GM18870 (cell line): Measurements from ENCODE around the gene HAS3.

Experiments
- ATAC-seq: cut with Tn5 transposase; IDR thresholded peaks from one replicate; pipeline ENCODE4 v1.9.1; 2021; ENCODE audit warnings: moderate library complexity; ENCODE audit not compliant: unreplicated experiment

HAS3 gene

DNA sequence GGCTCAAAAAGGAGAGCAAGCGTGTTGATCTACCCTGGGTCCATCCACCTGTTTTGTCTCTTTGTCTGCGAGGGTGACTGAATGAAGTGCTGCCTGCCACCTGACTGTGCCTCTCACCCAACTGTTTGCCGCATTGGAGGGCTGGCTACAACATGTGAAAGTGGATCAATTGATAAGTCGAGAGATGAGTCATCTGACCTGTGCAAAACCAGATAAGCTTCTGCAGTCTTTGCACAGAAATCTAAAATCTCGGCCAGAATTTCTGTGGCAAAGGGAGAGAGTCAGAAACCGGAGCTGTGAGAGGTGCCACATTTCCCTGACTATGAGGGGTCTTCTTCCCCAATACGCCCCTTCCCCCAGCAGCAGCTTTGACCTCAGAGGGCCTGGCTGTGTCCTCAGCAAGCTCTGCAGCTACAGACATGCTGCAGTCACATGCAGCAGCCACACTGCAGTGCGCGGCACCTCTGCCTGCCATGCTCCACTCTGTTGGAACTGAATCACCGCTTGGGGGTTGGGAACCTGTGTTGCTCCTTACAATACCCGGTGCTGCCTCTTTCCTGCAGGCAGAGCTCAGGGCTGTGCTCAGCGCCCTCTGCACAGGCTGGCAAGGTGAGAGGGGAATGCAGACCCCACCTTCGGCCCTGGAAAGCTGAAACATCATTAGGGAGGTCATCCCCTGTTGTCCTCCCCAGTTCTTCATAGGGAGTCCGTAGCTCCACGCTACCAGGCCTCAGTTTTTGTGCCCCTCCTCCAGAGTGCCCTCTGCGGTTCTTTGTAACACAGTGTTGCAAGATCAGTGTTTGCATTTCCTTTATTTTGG lies 16.2 kb upstream of the HAS3 start:
- no peak for ATAC-seq

DNA sequence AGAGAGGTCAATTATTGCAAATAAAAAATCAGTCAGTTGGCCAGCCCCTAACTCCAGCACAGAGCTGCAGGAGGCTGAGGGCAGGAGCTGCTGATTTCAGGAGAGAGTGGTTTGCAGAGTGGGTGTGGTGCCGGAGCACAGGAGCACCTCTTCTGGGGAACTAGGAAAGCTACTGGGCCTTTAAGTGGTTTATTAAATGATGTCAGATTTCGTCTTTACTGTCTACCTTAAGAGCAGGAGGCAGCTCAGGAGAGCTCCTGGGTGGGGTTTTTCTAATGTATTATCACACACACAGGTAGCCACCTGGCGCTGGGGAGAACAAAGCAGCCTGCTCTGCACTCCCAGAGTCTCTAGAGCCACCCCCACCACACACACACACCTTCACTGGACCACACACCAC lies 11.5 kb upstream of the HAS3 start:
- ATAC-seq: no peak

DNA sequence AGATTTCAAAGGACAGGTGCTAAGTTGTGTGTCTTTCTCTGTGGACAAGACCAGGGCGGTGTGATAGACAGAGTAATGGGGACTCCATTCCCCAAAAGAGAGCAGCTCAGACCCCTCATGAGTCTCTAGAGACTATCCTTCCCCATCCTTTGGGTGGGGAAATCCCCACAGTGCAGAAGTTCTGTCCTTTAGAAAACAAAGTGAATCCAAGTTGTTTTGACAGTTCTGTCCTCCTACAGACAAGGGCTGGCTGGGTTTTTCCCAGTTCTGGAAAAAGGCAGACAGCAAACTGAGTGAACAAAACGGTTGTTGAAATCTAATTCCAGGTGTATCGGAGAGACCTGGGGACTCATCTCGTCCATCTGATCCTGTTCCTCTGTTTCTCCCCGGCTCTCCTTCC lies 11.0 kb upstream of the HAS3 start:
- no peak for ATAC-seq

DNA sequence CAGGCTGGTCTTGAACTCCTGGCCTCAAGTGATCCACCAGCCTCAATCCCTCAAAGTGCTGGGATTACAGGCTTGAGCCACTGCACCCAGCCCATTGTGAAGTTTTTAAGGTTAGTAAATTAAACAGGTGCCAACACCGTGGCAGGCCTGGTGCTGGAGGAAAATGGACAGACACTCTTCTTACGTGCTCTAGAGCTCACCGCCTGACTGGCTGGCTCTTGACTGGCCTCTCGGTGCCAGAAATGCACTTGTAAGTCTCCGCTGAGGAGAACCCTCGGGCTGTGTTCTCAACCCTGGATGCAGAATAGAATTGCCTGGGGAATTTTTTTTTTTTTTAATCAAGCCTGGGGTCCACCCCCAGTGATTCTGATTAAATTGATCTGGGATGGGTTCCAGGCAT lies 10.3 kb upstream of the HAS3 start:
- ATAC-seq: no peak

DNA sequence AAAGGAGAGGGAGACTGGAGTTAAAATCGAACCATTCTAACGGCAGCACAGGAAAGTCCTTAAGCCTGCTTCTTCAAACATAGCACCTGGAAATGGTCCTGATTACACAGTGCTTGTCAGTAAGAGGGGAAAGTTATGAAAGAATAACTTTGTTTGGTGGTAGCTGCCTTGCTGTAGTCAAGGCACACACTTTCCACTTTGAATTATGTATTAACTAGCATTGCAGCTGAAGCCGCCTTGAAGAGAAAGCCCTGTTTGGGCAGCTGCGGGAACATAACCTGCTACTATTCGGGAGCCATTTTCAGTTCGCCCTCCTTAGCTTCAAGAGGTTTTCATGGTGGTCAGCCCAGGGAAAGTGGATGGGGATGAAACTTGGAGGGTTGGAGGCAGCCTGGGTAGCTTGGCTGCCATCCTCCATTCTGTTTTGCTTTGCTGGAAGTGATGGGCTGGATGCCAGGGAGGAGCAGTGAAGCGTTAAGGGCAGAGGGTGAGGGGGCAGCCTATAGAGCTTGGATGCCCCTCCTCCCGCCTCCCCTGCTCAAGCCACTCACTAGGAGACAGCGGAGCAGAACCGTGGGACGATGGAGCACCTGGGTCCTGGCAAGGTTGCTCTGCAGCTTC lies 5.3 kb upstream of the HAS3 start:
- no peak for ATAC-seq

DNA sequence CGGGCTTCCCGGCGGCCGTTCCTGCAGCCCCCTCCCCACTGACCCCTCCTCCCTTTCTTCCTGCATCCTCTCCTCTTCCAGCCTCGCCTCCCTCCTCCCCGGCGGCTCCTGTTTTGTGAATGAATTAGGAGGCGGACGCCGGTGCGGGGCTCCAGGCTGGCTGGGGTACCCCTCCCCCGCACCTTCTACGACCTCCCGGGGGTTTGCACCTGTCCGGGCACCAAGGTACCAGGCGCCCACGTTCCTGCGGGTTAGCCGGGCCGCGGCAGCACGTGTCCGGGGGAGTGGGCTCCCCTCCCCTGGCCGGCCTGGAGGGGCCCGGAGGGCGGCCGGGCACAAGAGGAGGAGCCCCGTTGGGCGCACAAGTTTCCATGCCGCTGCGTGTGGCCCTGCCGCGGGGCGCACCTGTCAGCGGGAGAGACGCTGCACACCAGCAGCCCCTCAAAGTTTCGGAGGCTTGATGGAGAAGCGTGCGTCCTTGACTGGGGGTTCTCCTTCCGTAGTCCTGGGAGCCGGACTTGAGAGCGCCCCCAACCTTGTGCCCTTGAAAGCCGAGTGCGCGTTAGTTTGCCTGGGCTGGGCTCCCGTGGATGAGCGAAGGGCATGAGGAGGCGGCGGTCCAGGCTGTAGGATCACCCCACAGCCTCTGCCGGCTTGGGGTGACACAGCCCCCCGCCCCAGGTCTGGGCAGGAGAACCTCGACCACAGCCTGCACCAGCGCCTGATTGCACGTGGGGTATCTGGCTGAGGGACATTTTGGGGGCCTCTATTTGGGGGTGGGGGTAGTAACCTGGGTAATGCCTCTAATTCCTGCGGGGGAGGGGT lies 1.2 kb downstream of the HAS3 start:
- no peak for ATAC-seq

DNA sequence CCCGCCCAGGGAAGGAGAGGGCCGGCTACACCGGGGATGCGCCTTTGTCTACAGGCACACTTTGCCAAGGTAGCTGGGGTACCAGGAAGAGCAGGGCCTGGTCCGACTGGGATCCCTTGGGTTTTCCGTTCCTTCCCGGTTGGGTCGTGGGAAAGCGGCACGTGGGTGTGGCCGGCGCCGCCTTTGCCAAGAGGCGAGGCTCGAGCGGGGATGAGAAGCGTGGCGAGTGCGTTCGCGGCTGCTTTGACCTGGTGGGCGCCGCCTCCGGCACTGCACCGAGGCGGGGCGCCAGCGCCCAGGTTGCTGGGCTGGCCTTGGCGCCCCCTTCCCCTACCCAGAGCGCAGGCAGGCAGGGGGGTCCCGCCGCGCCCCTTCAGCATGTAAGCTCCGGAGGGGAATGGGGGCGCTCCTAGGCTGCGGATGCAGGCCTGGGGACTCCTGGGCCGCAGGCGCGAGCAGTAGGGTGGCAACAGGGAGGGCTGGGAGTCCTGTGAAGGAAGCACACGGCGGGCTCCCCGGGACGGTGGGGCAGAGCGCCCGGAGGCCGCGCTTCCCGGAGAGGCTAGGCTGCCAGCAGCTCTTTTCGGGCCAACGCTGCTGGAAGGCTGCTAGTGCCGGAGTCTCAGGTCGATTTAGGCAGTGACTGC lies 2.0 kb downstream of the HAS3 start:
- no peak for ATAC-seq

DNA sequence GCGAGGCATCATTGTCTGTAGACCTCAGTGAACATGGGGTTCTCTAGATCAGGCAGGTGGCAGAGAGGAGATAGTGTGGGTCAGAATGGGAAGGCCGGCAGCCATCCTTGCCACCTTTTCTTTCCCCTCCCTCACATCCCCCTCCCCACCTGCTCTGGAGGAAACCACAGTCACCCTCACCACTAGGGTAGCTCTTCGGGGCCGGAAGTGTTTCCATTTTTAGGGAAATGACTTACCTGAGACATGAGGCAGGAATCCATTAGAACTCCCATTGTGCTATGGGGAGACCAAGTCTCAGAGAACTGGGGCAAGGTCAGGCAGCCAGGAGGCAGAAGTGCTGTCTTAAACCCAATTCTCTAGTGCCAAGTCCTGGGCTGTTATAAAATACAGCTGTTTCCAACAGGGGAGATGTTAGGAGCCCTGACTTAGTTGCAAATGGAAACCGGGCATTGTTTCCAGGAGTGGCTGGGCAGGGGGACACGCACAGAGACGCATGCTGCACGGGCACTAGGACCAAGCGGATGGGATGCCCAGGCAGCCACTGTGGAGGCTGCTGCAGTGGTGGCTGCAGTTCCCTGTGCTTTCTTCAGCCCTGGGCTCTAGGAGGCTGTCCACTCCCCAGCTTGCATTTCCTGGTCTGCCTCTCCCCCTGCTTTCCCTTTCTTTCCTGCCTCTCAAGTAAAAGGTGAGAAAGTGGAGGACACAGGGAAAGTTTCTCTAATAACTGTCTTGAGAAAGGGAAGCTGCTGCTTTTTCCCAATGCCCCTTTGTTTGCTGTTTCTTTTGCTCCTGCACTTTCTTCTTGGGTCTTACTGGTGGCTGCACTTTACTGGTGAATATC lies 2.8 kb downstream of the HAS3 start:
- ATAC-seq: no peak

DNA sequence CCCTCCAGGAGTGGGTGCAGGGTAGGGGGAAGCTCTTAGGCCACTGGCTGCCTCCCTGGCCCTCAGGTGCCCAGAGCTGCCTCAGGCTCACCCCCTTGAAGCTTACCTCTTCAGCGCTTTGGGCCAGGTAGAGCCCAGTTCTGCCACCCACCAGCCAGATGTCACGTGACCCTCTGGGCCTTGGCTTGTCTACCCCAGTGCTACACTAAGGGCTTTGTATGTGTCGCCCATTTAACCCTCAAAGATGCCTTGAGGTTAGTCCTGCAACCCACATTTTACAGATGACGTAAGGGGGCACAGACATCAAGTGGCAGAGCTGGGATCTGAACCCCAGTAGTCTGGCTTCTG lies 3.4 kb downstream of the HAS3 start:
- no peak for ATAC-seq

DNA sequence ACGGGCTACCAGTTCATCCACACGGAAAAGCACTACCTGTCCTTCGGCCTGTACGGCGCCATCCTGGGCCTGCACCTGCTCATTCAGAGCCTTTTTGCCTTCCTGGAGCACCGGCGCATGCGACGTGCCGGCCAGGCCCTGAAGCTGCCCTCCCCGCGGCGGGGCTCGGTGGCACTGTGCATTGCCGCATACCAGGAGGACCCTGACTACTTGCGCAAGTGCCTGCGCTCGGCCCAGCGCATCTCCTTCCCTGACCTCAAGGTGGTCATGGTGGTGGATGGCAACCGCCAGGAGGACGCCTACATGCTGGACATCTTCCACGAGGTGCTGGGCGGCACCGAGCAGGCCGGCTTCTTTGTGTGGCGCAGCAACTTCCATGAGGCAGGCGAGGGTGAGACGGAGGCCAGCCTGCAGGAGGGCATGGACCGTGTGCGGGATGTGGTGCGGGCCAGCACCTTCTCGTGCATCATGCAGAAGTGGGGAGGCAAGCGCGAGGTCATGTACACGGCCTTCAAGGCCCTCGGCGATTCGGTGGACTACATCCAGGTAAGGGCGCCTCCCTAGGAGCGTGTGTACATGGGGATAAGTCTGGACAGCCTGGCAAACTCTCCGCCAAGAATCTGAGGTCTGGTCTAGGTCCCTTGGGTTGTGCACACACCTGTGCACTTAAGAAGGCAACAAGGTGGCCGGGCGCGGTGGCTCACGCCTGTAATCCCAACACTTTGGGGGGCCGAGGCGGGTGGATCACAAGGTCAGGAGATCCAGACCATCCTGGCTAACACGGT lies 4.2 kb downstream of the HAS3 start:
- no peak for ATAC-seq

DNA sequence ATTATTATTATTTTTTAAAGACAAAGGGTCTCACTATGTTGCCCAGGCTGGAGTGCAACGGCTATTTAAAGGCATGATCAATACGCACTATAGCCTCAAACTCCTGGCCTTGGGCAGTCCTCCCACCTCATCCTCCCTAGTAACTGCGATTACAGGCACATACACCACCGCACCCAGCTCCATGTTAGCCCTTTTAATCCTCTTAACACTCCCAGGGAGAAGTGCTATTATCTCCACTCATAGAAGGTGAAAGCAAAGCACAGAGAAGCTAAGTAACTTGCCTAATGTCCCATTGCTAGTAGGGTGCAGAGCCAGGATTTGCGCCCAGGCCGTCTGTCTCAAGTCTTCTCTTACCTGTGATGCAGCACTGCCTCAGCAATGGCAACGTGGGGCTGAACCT lies 5.0 kb downstream of the HAS3 start:
- ATAC-seq: no peak

DNA sequence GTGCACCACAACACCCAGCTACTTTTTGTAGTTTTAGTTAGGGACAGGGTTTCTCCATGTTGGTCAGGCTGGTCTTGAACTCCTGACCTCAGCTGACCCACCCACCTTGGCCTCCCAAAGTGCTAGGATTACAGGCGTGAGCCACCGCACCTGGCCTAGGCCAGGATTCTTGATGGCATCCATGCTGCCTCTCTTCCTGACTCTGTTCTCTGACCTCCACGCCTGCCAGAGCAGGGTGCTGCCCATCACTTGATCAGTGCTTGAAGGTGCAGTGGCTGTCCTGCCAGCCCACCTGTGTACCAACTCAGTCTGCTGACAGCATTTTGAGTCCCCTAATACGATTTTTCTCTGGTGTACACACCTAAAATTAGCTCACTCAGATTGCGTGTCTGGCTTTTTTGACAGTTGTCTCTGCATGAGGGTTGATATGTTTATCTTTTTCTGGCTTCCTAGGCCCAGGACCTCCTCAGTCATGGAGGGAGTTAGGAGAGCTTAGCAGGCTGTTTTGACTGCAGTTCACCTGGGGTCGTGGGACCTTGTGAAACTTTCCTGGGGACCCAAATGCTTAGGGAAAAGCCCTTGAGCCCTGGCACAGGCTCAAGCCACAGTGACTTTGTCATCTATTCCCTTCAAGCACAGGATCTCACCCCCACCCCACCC lies 5.9 kb downstream of the HAS3 start:
- ATAC-seq: no peak

DNA sequence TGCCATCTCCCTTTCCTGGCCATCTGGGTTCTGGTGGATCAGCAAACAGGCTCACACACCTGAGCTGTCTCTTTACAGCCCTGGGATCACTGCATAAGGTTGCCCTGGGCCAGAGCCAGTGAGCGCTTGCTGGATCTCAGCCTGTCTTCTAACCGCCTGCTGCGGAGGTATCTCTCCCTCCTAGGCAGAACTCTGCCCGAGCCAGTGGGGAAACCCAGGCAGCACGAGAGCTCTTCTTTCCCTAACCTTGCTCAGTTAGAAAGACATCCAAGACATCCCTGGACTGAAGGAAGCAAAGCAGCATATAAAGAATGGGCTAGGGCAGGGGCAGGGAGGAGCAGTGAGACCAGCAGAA lies 6.4 kb downstream of the HAS3 start:
- ATAC-seq: no peak

DNA sequence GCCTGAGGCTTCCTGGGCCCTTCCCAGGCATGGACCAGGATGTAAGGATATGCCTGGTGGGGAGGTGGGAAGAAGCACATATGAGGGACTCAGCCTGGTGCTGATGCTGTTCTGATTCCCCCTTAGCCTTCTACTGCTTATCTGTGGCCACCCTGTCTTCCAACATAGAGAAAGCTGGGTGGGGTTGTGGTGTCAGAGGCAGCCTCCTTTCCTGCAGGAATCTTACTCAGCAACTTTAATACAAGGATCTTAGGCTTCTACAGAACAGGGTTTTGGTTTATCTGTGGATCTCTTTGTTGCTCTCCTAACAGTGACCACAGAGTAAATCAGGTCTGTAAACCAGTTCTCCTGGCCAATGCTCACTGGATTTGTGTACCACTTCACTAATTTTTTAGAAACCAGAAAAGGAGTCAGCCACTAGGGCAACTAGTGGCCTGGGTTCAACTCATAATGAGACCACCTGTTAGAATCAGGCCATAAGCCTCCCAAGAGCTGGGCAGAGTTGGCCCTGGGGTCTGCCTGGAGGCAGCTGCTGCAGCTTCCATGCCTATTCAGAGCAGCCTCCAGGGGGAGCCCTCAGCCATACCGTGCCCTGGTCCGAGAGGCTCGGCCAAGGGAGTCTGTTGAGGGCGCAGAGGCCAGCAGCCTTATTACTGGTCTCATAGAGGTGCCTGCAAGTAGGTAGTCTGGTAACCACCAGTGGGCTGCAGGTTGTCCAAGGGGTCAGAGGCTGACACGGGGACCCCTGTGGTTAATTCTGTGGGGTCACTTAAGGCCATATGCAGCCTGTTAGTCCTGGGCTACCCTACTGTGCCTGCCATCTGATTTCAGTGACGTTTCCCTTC lies 7.1 kb downstream of the HAS3 start:
- no peak for ATAC-seq

DNA sequence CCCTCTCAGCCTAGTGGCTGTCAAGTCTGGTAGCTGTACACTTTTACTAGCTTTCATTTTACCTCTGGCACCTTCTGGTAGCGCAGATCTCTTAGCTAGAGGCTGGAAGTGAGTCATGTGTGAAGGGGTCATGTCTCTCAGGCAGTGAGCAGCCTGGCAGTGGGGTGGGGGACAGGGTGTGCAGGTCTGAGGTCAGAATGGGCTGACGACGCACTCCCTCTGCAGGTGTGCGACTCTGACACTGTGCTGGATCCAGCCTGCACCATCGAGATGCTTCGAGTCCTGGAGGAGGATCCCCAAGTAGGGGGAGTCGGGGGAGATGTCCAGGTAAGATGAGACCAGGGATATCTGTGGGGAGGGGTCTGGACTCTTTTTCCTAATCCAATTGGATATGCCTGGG lies 7.8 kb downstream of the HAS3 start:
- ATAC-seq: no peak

DNA sequence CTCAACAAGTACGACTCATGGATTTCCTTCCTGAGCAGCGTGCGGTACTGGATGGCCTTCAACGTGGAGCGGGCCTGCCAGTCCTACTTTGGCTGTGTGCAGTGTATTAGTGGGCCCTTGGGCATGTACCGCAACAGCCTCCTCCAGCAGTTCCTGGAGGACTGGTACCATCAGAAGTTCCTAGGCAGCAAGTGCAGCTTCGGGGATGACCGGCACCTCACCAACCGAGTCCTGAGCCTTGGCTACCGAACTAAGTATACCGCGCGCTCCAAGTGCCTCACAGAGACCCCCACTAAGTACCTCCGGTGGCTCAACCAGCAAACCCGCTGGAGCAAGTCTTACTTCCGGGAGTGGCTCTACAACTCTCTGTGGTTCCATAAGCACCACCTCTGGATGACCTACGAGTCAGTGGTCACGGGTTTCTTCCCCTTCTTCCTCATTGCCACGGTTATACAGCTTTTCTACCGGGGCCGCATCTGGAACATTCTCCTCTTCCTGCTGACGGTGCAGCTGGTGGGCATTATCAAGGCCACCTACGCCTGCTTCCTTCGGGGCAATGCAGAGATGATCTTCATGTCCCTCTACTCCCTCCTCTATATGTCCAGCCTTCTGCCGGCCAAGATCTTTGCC lies 9.0 kb downstream of the HAS3 start:
- no peak for ATAC-seq

DNA sequence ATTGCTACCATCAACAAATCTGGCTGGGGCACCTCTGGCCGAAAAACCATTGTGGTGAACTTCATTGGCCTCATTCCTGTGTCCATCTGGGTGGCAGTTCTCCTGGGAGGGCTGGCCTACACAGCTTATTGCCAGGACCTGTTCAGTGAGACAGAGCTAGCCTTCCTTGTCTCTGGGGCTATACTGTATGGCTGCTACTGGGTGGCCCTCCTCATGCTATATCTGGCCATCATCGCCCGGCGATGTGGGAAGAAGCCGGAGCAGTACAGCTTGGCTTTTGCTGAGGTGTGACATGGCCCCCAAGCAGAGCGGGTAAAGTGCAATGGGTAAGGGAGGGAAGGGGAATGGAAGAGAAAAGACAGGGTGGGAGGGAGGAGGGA lies 9.5 kb downstream of the HAS3 start:
- no peak for ATAC-seq

DNA sequence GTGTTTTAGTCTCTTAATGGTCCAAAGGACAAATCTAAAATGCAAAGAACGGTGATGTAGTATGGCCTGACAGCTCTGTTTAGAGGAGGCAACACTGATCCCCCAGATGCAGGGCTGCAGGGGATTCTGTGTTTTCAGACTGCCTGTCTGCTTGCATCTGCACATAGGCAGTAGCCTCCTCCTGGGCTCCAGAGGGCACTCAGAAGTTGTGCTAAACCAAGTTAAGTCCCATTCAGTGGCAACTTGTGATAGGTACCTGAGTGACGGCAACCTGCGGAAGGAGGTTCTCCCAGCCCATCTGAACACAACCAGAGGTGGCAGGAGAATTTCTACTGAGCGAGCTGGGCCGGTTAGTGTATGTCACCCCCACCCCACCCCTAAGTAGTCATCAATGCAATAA lies 9.9 kb downstream of the HAS3 start:
- no peak for ATAC-seq
